CD4-positive, alpha-beta T cell treated with Interleukin-12 subunit alpha and Interleukin-12 subunit beta, for 1 hour (primary cell): ENCODE measurements around the gene CRYGB.
"Not testable (repeated sequence)": the region's sequence is repeated elsewhere in the genome, so short reads cannot be mapped to it uniquely, and the experiment has no call there.

Experiments used
- DNase-seq: peaks from one replicate; pipeline ENCODE4 v3.0.0-alpha.2; 2020

CRYGB gene

GRCh38 chr2:208112273-208112745, 33.6 kb downstream of the CRYGB start:
- DNase-seq = not testable (repeated sequence)

- no peak for DNase-seq
Observed at GRCh38 chr2:208103616-208104015, 42.3 kb downstream of the CRYGB start.

DNA sequence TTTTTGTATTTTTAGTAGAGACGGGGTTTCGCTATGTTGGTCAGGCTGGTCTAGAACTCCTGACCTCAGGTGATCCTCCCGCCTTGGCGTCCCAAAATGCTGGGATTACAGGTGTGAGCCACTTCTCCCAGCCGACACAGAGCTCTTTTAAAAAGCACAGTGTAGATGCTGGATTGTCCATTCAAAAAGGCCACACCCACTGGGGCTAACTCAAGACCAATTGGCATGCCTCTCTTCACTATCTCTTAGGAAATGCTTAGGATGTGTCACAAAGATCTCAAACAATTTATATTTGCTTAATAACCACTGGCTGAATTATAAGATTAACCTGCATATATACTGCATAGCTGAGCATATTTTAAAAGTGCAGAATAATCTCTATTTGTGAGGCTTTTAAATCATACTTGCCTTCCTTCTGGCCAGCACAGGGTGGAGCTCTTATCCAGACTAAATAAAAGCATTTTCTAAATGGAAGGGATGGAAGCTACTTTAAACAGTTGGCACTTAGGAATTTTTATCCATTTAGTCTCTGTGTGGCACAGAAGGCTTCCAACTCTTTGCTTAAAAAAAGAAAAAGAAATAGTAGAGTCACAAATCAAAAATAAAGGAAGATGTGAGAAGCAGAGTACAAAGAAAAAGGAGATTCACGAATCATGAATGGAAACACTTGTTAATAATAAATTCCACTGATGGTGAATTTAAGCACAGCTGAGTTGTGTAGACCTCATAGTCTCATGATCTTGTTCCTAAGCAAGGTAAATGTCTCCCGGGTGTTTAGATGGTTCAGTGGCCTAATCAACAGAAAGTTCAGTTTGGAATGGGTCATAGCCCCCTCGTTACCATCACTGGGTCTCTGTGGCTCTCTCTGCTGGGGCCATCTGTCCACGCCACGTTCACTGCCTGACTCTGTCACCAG, 44.0 kb downstream of the CRYGB start:
- no peak for DNase-seq

DNA sequence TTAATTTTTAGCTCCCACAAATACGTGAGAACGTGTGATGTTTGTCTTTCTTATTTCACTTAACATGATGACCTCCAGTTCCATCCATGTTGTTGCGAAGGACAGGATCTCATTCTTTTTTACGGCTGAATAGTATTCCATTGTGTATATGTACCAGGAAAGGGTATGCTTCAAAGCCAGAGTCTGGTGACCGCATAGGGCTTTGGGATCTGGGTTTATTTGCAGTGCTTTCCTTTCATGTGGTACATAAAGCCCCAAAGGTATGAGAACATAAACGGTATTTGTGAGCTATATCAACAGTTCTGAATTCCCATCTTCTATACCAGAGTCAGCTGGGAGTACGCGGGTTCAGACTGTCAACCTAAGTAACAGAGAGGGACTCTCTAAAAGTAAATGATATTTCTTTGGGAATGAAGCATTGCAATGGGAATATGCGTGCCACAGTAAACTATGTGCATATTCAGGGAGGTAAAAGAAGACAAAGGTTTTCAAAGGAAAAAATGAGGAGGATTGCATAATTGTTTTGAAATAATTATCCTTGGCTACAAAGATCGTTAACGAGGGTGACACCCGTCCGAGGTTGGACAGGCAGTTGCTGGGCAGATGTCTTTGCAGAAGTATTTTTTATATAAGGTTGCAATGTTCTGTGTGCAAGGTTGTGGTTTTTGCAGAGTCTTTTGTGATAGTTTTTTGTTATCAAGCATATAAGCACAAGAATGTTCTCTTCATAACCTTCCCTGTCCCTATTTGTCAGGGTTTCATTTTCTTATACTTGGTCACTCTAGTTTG, 46.1 kb downstream of the CRYGB start:
- no peak for DNase-seq

GRCh38 chr2:208098701-208099100, 47.3 kb downstream of the CRYGB start:
- not testable (repeated sequence) for DNase-seq

DNA sequence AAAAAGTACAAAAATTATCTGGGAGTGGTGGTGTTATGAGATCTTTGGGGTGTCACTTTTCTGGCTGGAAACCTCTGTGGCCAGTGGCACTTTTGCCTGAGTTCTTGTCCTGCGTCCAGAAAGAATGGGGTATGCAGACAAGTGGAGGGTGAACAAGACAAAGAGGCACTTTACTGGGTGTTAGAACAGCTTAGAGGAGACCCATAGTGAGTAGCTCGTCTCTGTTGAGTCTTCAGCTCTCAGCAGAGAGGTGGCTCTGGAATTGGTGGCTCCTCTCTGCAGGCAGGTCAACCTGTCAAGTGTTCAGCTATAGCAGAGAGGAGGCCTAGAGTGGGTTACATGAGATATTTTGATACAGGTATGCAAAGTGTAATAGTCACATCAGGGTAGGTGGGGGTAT, 47.7 kb downstream of the CRYGB start:
- DNase-seq = no peak

DNA sequence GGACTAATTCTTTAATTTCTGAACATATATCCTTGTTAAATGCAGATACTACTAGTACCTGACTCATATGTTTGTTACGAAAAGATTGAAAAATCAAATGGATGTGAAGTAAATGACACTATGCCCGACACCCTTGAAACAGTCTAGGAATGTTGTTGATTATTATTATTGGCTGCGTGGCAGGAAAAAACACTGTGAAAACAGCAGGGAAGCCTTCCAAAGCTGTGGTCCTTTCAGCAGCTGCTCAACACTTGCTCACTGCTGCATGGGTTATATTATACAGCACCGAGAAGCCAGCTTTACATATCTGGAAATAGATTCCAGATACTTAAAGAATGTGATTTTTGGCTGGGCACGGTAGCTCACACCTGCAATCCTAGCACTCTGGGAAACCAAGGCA, 48.2 kb downstream of the CRYGB start:
- DNase-seq = no peak

DNA sequence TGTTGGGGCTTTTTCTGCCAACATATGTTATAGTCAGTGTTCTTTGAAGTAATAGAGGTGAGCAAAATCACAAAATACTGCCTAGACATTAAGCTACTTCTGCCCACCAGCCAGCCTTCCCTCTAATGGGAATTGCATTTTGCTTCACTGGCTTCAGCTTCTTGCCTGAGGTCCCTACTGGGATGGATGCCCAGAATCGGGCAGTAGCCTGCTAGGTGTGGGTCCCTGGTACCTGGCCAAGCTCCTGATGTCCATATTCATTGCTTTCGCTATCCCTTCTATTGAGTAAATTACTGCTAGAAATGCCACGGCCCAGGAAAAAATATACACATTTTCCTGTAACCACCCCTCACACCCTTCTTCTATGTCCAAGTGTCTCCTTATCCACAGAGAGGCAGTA, 48.6 kb downstream of the CRYGB start:
- DNase-seq = no peak

GRCh38 chr2:208096080-208096479, 49.9 kb downstream of the CRYGB start:
- DNase-seq = no peak

GRCh38 chr2:208093128-208093527, 52.8 kb downstream of the CRYGB start:
- no peak for DNase-seq
